ENCODE results near the gene COL4A3.

Gene COL4A3

DNA sequence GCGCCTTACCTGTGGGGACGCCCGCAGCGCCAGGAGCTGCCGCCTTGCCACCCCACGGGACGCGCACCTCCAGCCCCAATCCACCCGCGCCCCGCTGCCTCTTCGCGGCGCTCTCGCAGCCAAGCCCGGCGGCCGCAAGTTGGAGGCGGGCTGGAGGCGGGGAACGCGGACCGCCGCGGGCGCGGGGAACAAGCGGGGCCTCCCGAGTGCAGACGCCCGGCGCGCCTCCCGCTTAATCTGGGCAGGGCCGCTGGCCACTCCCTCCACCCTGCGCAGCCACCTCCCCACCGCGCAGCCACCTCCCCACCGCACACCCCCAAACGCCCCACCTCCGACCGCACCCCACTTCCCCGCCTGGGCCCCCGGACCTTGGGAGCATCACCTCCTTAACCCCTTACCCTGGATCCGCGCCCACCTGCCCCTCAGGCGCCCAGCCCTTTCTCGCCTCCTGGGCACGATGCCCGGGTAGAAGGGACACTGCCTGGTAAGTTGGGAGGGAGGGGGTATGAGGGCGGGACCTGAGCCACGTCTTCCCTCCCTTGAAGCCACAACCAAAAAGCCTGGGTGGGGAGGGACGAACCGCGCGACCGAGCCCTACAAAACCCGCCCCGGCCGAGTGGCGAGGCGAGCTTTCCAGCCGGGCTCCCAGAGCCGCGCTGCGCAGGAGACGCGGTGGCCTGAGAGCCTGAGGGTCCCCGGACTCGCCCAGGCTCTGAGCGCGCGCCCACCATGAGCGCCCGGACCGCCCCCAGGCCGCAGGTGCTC is at the start of gene COL4A3, which contains the start of gene COL4A4:
Gene COL4A3 (plus strand): TSS at position 627 of the 765 bp plus-strand sequence. CDS start 103 bp downstream, at position 730.
Gene COL4A4 (minus strand): TSS at position 208 of the 765 bp plus-strand sequence. CDS start 16,722 bp downstream, outside the sequence.
- in situ Hi-C loops (cut with HindIII; ENCODE audit: low sequenced_read_pairs) = no loop called here

DNA sequence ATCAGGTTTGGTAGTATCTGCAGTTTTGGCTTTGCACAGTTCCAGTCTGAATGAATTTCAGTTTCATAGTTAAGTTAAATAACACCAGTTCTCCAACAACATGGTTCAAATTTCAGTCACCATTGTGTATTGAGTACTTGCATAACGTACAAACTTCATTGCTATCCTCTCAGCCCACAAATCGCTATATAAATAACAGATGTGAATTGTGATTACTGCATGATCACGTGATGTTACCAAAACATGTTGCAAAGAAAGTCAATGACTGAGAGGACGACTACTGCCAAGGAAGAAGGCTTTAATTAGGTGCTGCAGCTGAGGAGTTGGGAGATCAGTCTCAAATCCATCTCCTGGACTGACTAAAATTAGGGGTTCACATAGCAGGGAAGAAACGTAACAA is 48.7 kb upstream of the COL4A3 start:
- in situ Hi-C loops (cut with HindIII; ENCODE audit: low sequenced_read_pairs) = no loop called here

- in situ Hi-C loops (cut with HindIII; ENCODE audit: low sequenced_read_pairs) = no loop called here
These were observed 47.4 kb upstream of the COL4A3 start for GRCh38 chr2:227117027-227117426.

DNA sequence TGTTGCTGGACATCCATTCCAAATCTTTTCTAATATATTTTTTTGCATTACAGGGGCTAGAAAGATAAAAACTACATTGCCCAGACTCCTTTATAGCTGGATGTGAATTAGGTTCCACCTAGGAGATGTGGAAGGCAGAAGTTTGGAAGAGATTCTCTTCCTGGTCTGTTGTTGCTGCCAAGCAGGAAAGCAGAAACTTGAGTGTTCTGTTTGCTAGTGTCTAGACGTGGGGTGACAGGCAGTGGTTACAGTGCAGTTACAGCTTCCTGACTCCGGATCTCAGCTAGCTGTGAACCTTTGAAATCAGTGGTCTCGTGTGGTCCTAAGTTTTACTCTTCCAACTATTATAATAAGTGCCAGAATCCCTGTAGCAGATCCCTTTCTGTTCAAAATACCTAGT is 46.6 kb upstream of the COL4A3 start:
- in situ Hi-C loops (cut with HindIII; ENCODE audit: low sequenced_read_pairs) = no loop called here

- in situ Hi-C loops (cut with HindIII; ENCODE audit: low sequenced_read_pairs) = no loop called here
These were observed 46.1 kb upstream of the COL4A3 start for GRCh38 chr2:227118353-227118752.

DNA sequence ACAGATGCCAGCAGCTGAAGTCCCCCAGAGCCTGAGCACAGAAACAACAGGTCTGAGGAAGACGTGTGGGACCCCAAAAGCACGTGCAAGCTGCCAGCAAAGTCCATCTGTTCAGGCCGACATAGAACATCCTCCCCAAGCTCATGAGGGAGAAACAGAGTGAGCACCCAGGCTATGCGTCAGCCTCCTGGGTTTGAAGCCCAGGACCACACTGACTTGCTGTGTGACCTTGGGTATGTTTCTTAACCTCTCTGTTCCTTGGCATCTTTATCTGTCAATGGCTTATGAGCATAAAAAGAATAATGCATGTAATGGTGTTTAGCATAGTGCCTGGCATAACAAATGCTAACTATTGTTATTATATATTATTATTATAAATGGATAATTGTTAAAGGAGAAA is 40.7 kb upstream of the COL4A3 start:
- in situ Hi-C loops (cut with HindIII; ENCODE audit: low sequenced_read_pairs) = loop anchor here (5.0 kb wide), 1 partner anchor 114 kb away; no protein-coding TSS in a partner anchor

DNA sequence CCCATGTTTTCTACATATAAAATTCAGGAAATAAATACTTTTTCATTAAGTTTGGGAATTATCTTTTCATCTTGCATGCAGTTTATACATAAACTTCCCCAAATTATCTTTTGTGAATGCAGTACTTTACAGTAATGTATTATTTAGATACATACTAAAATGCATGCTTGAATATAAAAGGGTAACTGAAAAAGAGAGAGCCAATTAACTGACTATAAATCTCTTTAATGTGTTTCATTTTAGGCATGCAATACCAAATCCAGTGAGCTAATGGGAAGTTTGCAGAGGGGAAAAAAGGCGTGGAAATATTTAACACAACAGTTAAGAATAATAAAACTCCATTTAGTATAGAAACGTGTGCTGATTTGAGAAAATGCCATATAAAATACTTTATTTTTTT is 39.6 kb upstream of the COL4A3 start:
- in situ Hi-C loops (cut with HindIII; ENCODE audit: low sequenced_read_pairs) = loop anchor here (5.0 kb wide), 1 partner anchor 112 kb away; no protein-coding TSS in a partner anchor

DNA sequence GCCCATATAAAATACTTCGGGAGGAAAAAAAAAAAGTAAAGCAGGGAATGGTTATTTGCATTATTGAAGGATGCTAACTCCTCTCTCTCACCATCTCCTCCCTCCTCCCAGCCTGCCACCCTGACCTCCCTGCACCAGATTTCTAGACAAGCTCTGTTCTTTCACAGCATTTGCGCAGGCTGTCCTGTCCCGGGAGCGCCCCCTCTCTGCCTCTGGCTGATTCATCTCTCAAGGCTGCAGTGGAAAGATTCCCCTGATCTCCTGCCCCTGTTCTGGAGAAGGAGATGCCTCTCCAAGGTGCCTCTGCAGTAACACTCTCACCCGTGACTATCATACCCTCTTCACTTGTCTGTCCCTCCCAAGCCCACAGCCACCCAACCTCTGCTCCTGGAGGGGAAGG is 38.9 kb upstream of the COL4A3 start:
- in situ Hi-C loops (cut with HindIII; ENCODE audit: low sequenced_read_pairs) = no loop called here

DNA sequence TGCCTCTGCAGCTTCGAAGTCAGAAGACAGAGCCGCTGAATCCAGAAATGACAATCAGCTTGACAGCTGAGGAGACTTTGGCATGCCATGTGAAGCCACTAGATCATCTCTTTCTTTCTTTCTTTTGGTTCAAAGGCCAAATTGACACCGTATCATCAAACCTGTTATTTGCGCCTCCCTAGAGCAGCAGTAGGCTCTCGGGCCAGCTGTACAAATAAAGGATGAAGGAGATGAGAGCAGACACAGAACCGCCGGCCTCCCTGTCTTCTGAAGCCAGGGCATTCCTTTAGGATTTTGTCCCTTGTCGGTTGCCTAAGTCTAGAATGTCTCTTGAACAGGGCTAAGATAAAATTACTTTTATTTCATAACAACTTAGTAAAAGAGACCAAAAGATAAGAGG is 37.2 kb upstream of the COL4A3 start:
- in situ Hi-C loops (cut with HindIII; ENCODE audit: low sequenced_read_pairs) = no loop called here

DNA sequence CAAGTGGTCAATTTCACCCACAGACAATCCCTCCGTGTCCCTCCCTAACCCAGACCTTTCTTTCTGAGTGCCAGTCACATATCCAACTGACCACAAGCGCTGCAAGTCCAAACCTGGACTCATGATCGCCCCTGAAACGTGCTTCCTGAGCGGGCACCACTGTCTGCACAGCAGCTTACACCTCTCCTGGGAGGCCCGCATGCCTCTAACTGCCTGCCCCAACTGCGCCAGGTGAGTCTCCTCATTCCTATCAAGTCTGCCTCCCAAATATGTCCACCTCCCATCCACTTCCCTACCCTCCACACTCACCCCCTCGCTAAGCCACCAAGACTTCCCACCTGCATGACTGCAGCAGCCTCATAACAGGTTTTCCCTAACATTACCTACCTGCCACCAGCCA is 33.8 kb upstream of the COL4A3 start:
- in situ Hi-C loops (cut with HindIII; ENCODE audit: low sequenced_read_pairs) = no loop called here

DNA sequence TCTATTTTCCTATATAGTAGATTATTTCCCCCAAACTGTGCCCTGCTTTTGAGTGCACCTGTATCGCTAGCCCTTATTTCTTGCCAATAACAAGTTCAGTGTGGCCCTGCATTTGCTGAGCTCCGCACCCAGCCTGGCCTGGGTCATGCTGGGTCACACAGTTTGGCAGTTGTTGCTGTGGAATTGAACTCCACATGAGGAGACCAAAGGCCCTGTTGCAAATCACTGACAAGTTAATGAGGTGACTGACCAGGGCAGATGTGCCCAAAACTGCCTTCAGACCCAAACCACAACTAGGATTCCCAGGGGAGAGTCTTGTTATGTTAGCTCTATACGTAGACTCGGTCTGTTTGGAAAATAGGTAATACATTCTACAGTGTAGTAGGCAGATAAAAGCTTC is 31.4 kb upstream of the COL4A3 start:
- in situ Hi-C loops (cut with HindIII; ENCODE audit: low sequenced_read_pairs) = no loop called here

DNA sequence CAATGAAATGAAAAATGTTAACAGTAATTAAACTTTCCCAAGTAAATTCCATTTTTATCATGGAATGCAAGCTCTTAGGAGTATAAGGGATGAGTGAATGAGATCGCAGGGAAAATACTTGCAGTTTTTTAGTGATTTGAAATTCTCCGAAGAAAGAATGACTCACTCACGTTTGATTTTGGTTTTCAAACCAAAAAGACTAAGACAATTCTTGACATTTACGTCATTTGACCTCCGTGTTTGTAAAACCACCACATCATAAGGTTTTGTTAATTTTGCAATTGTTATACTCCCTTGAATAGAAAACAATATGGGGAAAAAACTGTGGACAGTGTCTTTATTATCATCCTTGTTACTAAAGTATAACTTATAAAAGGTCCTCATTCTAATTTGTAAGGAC is 29.8 kb upstream of the COL4A3 start:
- in situ Hi-C loops (cut with HindIII; ENCODE audit: low sequenced_read_pairs) = no loop called here

- in situ Hi-C loops (cut with HindIII; ENCODE audit: low sequenced_read_pairs) = no loop called here
These were observed 23.1 kb upstream of the COL4A3 start for GRCh38 chr2:227141301-227141700.

GRCh38 chr2:227143895-227144294 is 20.5 kb upstream of the COL4A3 start:
- in situ Hi-C loops (cut with HindIII; ENCODE audit: low sequenced_read_pairs) = no loop called here

GRCh38 chr2:227146456-227146855 is 18.0 kb upstream of the COL4A3 start:
- in situ Hi-C loops (cut with HindIII; ENCODE audit: low sequenced_read_pairs) = no loop called here

GRCh38 chr2:227147023-227147422 is 17.4 kb upstream of the COL4A3 start:
- in situ Hi-C loops (cut with HindIII; ENCODE audit: low sequenced_read_pairs) = no loop called here

GRCh38 chr2:227148106-227148505 is 16.3 kb upstream of the COL4A3 start:
- in situ Hi-C loops (cut with HindIII; ENCODE audit: low sequenced_read_pairs) = no loop called here

GRCh38 chr2:227150222-227150936 is 14.0 kb upstream of the COL4A3 start:
- in situ Hi-C loops (cut with HindIII; ENCODE audit: low sequenced_read_pairs) = no loop called here

DNA sequence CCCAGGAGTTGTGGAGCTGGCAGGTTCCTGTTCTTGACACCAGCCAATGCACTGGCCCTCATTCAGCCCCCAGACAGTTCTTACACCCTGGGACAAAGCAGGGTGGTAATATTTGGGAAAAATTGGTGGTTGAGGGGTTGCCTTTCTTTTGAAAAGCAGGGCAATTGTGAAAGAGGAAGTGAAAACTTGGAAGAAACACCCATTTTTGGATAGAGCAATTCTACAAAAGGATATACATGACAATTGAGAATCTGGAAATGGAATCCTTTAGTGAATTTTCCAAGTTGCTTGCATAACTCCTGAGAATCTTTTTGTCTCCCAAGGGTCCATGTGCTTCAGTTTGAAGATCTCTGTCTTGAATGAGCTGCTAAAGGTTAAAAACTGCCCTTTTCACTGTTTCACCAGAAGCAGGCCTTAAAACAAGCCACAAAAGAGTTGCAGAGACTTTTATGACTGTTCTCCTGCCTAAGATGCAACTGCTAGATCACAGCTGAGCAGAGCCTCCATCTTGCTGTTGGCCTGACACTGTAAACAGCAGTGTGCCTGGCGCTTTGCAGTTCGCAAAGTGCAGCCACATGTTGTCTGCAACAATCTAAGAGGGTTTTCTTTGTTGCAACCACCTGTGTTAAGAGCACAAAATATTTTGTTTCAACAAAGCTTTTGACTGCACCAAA is 12.2 kb upstream of the COL4A3 start:
- in situ Hi-C loops (cut with HindIII; ENCODE audit: low sequenced_read_pairs) = no loop called here

DNA sequence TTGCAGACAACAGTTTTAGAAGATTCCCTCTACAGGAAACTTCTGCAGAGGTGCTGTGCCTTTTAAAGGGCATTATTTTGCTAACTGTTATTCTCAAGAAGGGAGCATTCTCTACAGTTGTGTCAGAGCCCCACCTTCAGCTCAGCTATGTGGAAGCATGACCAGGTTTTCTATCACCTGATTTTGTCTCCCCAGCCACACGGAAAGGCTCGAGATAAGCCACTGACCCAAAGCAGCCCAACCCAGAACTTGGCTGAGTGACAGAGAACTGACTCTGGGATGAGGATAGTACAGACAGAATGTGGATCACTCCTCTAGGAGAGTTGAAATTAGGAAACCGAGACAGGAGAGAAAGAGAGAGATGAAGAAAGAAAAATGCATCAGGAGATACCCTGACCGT is 11.1 kb upstream of the COL4A3 start:
- in situ Hi-C loops (cut with HindIII; ENCODE audit: low sequenced_read_pairs) = no loop called here

DNA sequence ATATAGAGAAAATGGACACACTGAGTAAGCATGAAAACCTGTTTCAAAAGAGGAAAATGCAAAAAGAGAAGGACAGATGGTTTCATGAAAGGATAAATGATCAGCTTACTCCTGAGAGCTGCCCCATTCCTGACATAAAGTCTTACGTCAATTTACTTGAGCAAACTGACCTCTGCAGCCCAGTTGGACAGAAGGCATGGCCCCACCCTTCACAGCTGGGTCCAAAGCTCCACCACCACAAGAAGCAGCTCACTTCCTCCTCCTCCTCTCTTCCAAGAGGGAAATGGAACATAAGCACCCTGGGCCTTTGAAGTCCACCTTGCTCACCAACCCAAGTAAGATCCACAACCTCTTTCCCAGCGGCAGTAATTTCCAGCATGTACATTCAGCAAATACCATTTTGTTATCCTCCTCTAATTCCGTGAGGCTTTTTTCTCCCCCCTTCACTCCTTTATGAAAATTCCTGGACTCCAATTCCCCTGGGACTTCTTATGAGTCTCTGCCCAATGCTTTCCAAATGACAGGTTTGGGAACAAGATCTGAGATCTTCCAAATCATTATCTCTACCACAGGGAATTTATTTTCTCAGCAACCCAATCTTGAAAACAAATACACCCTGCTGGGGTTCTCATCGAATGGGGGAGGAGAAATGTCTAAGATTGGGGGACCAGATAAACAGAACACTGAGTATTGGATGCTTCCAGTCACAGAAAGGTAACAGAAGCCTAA is 10.5 kb upstream of the COL4A3 start:
- in situ Hi-C loops (cut with HindIII; ENCODE audit: low sequenced_read_pairs) = no loop called here
